Measurements from ENCODE around the gene NUDT1. TPM values are rescaled to one million over a fixed set of nuclear protein-coding genes. Genes with fewer than 3 reads are reported as not detected.

NUDT1 gene
- total RNA-seq, 2 donors from 2014 or later: 56.0 to 84.7 TPM

DNA sequence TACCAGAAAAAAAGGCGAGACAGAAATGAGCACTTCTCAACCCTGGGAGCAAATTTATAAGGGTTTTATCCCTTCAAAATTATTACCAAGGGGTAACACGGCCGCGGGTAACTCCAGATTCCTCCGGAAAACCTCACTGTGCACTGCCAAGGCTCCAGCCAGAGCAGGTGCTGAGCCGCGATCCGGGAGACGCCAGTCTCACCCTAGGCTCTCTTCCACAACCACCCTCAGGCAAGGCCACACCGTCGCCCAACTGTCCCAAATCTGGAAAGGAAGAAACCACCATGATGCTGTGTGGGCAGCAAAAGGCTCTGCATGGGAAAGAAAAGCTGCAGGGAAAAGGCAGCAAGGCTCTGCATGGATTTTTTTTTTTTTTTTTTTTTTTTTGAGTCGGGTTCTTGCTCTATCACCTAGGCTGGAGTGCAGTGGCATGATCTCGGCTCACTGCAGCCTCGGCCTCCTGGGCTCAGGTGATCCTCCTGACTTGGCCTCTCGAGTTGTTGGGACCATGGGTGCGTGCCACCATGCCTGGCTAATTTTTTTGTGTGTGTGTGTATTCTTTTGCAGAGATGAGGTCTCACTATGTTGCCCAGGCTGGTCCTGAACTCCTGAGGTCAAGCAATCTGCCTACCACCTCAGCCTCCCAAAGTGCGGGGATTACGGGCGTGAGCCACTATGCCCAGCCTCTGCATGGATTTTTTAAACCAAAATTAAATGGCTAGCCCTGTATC, 48.3 kb upstream of the NUDT1 start:
- TF ChIP-seq, protein P1, sequence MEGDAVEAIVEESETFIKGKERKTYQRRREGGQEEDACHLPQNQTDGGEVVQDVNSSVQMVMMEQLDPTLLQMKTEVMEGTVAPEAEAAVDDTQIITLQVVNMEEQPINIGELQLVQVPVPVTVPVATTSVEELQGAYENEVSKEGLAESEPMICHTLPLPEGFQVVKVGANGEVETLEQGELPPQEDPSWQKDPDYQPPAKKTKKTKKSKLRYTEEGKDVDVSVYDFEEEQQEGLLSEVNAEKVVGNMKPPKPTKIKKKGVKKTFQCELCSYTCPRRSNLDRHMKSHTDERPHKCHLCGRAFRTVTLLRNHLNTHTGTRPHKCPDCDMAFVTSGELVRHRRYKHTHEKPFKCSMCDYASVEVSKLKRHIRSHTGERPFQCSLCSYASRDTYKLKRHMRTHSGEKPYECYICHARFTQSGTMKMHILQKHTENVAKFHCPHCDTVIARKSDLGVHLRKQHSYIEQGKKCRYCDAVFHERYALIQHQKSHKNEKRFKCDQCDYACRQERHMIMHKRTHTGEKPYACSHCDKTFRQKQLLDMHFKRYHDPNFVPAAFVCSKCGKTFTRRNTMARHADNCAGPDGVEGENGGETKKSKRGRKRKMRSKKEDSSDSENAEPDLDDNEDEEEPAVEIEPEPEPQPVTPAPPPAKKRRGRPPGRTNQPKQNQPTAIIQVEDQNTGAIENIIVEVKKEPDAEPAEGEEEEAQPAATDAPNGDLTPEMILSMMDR (conservative IDR thresholded peaks at IDR 0.05): no peak
- peaks cover 16% of the 10 kb centered on the region for H3K9me3 Mint-ChIP-seq
- H3K27me3 Mint-ChIP-seq (ENCODE audit: insufficient read depth): no peaks in the 10 kb centered on the region
- no peaks in the 10 kb centered on the region for H3K27me3 ChIP-seq (ENCODE audit: control insufficient read depth, insufficient read depth, low read length, poor library complexity, severe bottlenecking)
- peaks cover 11% of the 10 kb centered on the region for H3K4me1 ChIP-seq (ENCODE audit: control insufficient read depth, insufficient read depth, low read length)
- H3K4me3 ChIP-seq (ENCODE audit: low read length): no peak overlapping the region
- 71 to 87% methylated on average over 11 to 19 of the region's 19 CpGs for WGBS, 2 experiments (ENCODE audit: insufficient coverage in 1 of 2, insufficient read length in 1 of 2)
- no peak overlapping the region for H3K27ac ChIP-seq (ENCODE audit: low read depth, low read length)
- H3K4me1 Mint-ChIP-seq: peaks cover 28% of the 10 kb centered on the region
- peaks cover 19% of the 10 kb centered on the region for H3K9me3 ChIP-seq (ENCODE audit: control insufficient read depth, low read length)
- H3K36me3 ChIP-seq (ENCODE audit: control insufficient read depth, insufficient read depth, low read length): peaks cover 55% of the 10 kb centered on the region
- H3K36me3 Mint-ChIP-seq (ENCODE audit: low read depth): peaks cover 74% of the 10 kb centered on the region
- peak overlapping the region; percentile 30 for H3K27ac Mint-ChIP-seq
- H3K9ac ChIP-seq (ENCODE audit: extremely low read depth, low read length, poor library complexity, severe bottlenecking): no peak overlapping the region
- no peak for DNase-seq
- no peak overlapping the region for H3K4me3 Mint-ChIP-seq

DNA sequence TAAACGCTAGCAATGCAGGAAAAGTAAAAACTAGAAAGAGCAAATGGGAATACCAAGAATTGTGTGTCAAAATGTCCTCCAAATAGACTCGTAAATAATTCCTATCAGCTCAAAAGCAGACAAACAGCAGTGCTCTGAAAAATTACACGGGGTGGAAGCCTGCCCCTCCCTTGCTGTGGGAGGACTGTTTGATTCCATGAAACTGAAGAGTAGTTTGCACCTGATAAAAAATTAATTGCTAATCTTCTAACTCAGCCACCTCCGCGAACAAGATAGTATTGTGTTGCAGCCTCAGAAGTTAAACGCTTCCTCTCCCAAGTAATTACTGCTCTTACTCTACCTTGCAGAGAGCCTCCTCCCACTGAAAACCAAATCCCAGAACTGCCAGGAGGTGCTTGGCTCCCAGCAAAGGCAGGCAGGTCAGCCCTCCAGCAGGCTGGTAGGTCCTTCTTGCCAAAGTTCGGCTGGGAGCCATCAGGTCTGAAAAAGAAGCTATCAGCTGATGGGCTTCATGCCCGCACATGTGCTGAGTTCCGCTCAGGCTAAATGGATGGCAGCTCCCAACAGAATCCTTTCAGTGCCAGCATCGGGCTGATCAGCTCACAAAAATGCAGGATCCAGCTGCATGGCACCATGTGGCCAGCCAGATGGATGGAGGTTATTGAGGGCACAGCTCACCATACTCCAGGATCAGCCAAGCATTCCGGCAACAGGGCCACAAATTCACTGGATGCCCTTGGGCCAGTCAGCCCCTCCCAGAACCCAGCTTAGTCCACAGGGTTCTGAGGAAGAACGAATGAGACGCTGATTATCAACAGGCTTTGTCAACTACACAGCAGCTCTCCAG, 46.4 kb upstream of the NUDT1 start:
- H3K27ac Mint-ChIP-seq: peak overlapping the region; percentile 74
- WGBS, 2 experiments (ENCODE audit: insufficient coverage in 1 of 2, insufficient read length in 1 of 2): 84 to 92% methylated on average over 9 to 13 of the region's 13 CpGs
- TF ChIP-seq, protein P1 (conservative IDR thresholded peaks at IDR 0.05): no peak
- H3K9ac ChIP-seq (ENCODE audit: extremely low read depth, low read length, poor library complexity, severe bottlenecking): no peak overlapping the region
- H3K36me3 ChIP-seq (ENCODE audit: control insufficient read depth, insufficient read depth, low read length): peaks cover 45% of the 10 kb centered on the region
- peaks cover 5% of the 10 kb centered on the region for H3K9me3 Mint-ChIP-seq
- peaks cover 66% of the 10 kb centered on the region for H3K36me3 Mint-ChIP-seq (ENCODE audit: low read depth)
- peaks cover 11% of the 10 kb centered on the region for H3K4me1 ChIP-seq (ENCODE audit: control insufficient read depth, insufficient read depth, low read length)
- H3K4me3 Mint-ChIP-seq: no peak overlapping the region
- H3K27me3 Mint-ChIP-seq (ENCODE audit: insufficient read depth): no peaks in the 10 kb centered on the region
- DNase-seq: no peak
- H3K27me3 ChIP-seq (ENCODE audit: control insufficient read depth, insufficient read depth, low read length, poor library complexity, severe bottlenecking): no peaks in the 10 kb centered on the region
- H3K4me3 ChIP-seq (ENCODE audit: low read length): peak overlapping the region; percentile 8
- H3K4me1 Mint-ChIP-seq: peaks cover 28% of the 10 kb centered on the region
- H3K27ac ChIP-seq (ENCODE audit: low read depth, low read length): no peak overlapping the region
- H3K9me3 ChIP-seq (ENCODE audit: control insufficient read depth, low read length): peaks cover 5% of the 10 kb centered on the region

DNA sequence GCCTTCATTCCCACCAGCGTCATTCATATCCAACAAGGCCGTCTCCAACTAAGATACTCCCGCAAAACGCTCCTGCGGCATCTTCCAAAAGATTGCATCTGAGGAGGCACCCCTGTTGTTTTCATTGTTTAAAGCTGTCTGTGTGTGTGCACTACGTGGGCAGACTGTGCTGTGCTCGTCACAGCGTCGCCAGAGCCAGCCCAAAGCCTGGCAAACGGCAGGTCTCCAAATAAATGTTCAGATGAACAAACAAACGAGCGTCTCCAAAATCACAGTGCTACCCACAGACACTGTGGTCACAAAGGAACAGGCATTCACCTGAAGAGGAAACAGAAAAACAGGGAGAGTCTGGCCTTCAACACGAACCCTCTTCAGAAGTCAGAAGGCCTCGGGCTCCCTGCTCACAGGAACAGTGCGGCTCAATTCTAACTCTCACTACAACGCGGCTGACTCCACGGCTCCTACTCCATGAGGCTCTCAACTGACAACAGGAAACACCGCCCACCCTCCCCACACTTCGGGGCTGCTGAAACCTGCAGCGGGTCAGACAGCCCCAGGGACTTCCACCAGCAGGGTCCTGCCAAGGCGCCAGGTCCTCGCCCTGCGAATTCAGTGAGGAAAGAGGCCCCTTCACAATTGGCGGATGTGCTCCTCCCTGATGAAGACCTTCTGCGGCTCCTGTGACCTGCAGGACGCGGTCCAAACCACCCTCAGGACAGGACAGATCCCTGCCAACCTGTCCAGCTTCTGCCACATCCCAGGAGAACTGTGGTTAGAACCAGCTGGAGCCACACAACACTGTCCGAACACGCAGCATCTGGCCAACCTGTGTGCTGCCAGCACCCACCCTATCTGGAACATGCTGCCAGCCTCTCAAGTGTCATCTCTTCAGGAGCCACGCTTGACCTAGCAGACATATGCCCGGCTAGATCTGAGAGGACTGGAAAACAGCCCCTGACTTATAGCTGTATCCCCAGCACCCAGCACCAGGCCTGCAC, 45.3 kb upstream of the NUDT1 start:
- Histone ChIP-seq H3K27me3 (ENCODE audit: control insufficient read depth, insufficient read depth, low read length, poor library complexity, severe bottlenecking) (no peaks in the 10 kb centered on the region), H3K36me3 (ENCODE audit: control insufficient read depth, insufficient read depth, low read length) (peaks cover 37% of the 10 kb centered on the region), H3K9ac (ENCODE audit: extremely low read depth, low read length, poor library complexity, severe bottlenecking) (no peak overlapping the region), H3K4me1 (ENCODE audit: control insufficient read depth, insufficient read depth, low read length) (peaks cover 11% of the 10 kb centered on the region), H3K4me3 (ENCODE audit: low read length) (no peak overlapping the region), H3K27ac (ENCODE audit: low read depth, low read length) (peak overlapping the region; percentile 49), H3K9me3 (ENCODE audit: control insufficient read depth, low read length) (peaks cover 5% of the 10 kb centered on the region)
- peaks cover 28% of the 10 kb centered on the region for H3K4me1 Mint-ChIP-seq
- H3K9me3 Mint-ChIP-seq: peaks cover 5% of the 10 kb centered on the region
- 89 to 92% methylated on average over 23 to 32 of the region's 32 CpGs for WGBS, 2 experiments (ENCODE audit: insufficient coverage in 1 of 2, insufficient read length in 1 of 2)
- no peak overlapping the region for H3K4me3 Mint-ChIP-seq
- H3K36me3 Mint-ChIP-seq (ENCODE audit: low read depth): peaks cover 62% of the 10 kb centered on the region
- no peak for DNase-seq
- TF ChIP-seq, protein P1 (conservative IDR thresholded peaks at IDR 0.05): no peak
- H3K27me3 Mint-ChIP-seq (ENCODE audit: insufficient read depth): no peaks in the 10 kb centered on the region
- H3K27ac Mint-ChIP-seq: peak overlapping the region; percentile 62

Data from endodermal cell (in vitro differentiated cells).